ENCODE results near the gene PRKCE. TPM values are rescaled to one million over a fixed set of nuclear protein-coding genes. Genes with fewer than 3 reads are reported as not detected.
A peak's percentile ranks its signal among the peaks of the same experiment; 100 is the strongest.

Gene PRKCE
- total and polyA plus RNA-seq, 2 experiments from 2014 or later: 9.6 to 11.9 TPM

DNA sequence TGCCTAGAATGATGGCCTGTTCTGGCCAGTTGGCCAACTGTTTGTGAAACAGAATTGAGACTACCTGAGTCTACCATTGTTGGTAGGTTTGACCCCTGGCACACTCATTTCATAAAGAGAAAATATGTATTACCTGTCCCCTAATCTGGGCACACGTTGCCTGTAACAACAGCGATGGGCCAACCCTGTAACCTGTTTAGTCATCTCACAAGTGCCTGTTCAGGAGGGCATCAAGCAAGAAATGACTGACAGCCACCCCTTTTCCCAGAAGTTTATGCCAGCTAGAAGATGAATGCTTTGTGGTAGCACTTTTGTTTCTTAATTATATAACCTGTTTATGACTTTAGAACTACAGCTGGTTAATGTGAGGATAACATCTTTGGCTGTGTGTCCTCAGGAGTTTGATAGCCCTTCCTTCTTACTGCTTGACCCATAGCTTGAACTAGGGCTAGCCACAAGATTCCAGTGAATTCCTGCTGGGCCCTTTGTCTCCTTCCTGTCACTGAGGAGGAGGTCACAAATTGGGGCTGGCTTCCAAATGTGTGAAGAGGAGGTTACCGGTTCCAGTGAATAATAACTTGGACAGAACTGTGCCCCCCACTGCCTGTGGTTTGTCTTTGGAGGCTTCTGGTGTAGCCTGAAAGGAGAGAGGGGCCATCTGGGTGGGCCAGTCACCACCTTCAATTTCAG, 371.8 kb downstream of the PRKCE start:
- H3K27me3 ChIP-seq: no peaks in the 10 kb centered on the region
- H3K4me3 ChIP-seq: no peak overlapping the region
- H3K4me2 ChIP-seq: no peak overlapping the region
- no peak for DNase-seq (ENCODE audit: low spot score)
- no peak overlapping the region for H2AFZ ChIP-seq
- H3K79me2 ChIP-seq: no peaks in the 10 kb centered on the region
- no peaks in the 10 kb centered on the region for H3K9me2 ChIP-seq (replicated peaks; ENCODE audit: insufficient read depth)
- no peak overlapping the region for H3K27ac ChIP-seq
- 94% methylated on average over 3 of the region's 3 CpGs for WGBS (ENCODE audit: low lambda C conversion rate, missing lambda C conversion rate)
- TF ChIP-seq EZH2 (IDR thresholded peaks at IDR 0.05; ENCODE audit: borderline replicate concordance) (no peak), EZH2phosphoT487 (IDR thresholded peaks at IDR 0.05; ENCODE audit: low read depth, severe bottlenecking, unreplicated experiment) (no peak)
- TF ChIP-seq, protein P1, sequence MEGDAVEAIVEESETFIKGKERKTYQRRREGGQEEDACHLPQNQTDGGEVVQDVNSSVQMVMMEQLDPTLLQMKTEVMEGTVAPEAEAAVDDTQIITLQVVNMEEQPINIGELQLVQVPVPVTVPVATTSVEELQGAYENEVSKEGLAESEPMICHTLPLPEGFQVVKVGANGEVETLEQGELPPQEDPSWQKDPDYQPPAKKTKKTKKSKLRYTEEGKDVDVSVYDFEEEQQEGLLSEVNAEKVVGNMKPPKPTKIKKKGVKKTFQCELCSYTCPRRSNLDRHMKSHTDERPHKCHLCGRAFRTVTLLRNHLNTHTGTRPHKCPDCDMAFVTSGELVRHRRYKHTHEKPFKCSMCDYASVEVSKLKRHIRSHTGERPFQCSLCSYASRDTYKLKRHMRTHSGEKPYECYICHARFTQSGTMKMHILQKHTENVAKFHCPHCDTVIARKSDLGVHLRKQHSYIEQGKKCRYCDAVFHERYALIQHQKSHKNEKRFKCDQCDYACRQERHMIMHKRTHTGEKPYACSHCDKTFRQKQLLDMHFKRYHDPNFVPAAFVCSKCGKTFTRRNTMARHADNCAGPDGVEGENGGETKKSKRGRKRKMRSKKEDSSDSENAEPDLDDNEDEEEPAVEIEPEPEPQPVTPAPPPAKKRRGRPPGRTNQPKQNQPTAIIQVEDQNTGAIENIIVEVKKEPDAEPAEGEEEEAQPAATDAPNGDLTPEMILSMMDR (IDR thresholded peaks at IDR 0.05; ENCODE audit: poor library complexity): no peak
- no peaks in the 10 kb centered on the region for H4K20me1 ChIP-seq (ENCODE audit: insufficient read depth, poor library complexity, severe bottlenecking)
- H3K36me3 ChIP-seq (replicated peaks; ENCODE audit: insufficient read depth, low read depth): no peaks in the 10 kb centered on the region
- no peaks in the 10 kb centered on the region for H3K9me3 ChIP-seq (ENCODE audit: low read depth)
- H3K4me1 ChIP-seq (ENCODE audit: insufficient read depth): no peaks in the 10 kb centered on the region

DNA sequence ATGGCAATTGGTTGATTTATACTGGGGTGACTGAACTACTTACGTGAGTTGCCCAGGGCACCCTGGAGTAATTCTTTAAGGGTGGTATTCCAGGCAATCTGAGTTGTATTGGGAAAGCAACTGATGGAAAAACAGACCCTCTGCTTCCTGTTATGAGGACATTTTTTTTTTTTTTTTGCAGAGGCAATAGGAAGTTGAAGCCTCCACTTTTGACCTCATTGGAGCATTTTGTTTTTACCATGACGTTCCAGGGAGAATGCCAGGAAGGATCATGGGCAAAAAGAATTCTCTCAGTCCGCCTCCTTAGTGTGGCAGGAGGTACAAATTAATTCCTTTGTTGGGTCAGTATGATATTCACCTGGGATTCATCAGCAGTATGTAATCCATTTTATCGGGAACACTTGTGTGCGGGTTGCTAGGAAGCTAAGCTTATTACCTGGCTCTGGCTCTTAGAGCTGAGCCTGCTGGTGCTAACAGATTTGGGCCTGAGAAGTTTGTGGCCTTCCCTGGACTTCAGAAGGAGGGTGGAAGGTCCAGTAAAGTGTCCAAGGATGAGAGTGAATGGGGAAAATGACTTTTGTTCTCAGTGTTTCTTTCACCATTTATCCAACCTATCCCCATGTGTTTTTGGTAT, 372.8 kb downstream of the PRKCE start:
- Histone ChIP-seq H3K36me3 (replicated peaks; ENCODE audit: insufficient read depth, low read depth) (no peaks in the 10 kb centered on the region), H3K9me3 (ENCODE audit: low read depth) (no peaks in the 10 kb centered on the region), H3K27ac (no peak overlapping the region), H3K4me2 (no peak overlapping the region), H3K27me3 (no peaks in the 10 kb centered on the region), H3K4me1 (ENCODE audit: insufficient read depth) (no peaks in the 10 kb centered on the region), H2AFZ (no peak overlapping the region), H3K79me2 (no peaks in the 10 kb centered on the region), H4K20me1 (ENCODE audit: insufficient read depth, poor library complexity, severe bottlenecking) (no peaks in the 10 kb centered on the region), H3K4me3 (no peak overlapping the region), H3K9me2 (replicated peaks; ENCODE audit: insufficient read depth) (no peaks in the 10 kb centered on the region)
- DNase-seq (ENCODE audit: low spot score): no peak
- WGBS (ENCODE audit: low lambda C conversion rate, missing lambda C conversion rate): 96% methylated on average over 5 of the region's 5 CpGs
- TF ChIP-seq, protein P1 (IDR thresholded peaks at IDR 0.05; ENCODE audit: poor library complexity): no peak
- TF ChIP-seq EZH2 (IDR thresholded peaks at IDR 0.05; ENCODE audit: borderline replicate concordance) (no peak), EZH2phosphoT487 (IDR thresholded peaks at IDR 0.05; ENCODE audit: low read depth, severe bottlenecking, unreplicated experiment) (no peak)

DNA sequence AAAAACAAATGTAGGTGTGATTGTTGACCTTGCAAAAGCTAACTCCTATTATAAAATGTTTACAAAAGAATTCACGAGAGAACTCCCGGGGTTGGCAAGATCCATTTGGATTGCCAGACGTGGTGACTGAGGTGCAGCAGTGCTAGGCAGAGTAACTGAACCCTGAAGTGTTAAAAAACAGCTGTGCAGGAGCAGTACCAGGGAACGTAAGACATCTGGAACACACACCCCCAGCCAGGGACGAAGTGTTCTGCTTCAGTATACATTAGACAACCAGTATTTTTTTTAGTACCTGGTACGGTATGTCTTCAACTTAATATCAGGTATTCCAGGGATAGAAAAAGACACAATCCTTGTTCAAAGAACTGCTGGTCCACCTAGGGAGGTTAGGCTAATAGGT, 373.6 kb downstream of the PRKCE start:
- H3K9me2 ChIP-seq (replicated peaks; ENCODE audit: insufficient read depth): no peaks in the 10 kb centered on the region
- no peaks in the 10 kb centered on the region for H3K36me3 ChIP-seq (replicated peaks; ENCODE audit: insufficient read depth, low read depth)
- H3K9me3 ChIP-seq (ENCODE audit: low read depth): no peaks in the 10 kb centered on the region
- no peak overlapping the region for H3K4me2 ChIP-seq
- H4K20me1 ChIP-seq (ENCODE audit: insufficient read depth, poor library complexity, severe bottlenecking): no peaks in the 10 kb centered on the region
- H3K4me1 ChIP-seq (ENCODE audit: insufficient read depth): no peaks in the 10 kb centered on the region
- H2AFZ ChIP-seq: no peak overlapping the region
- H3K4me3 ChIP-seq: no peak overlapping the region
- no peaks in the 10 kb centered on the region for H3K27me3 ChIP-seq
- WGBS (ENCODE audit: low lambda C conversion rate, missing lambda C conversion rate): 32% methylated on average over 6 of the region's 6 CpGs
- H3K27ac ChIP-seq: peak overlapping the region; percentile 65
- DNase-seq (ENCODE audit: low spot score): no peak
- H3K79me2 ChIP-seq: no peaks in the 10 kb centered on the region
- TF ChIP-seq, protein P1 (IDR thresholded peaks at IDR 0.05; ENCODE audit: poor library complexity): no peak
- TF ChIP-seq EZH2 (IDR thresholded peaks at IDR 0.05; ENCODE audit: borderline replicate concordance) (no peak), EZH2phosphoT487 (IDR thresholded peaks at IDR 0.05; ENCODE audit: low read depth, severe bottlenecking, unreplicated experiment) (no peak)
